ENCODE results near the gene LRRC25.
A peak's percentile ranks its signal among the peaks of the same experiment; 100 is the strongest.

- TF ChIP-seq MAX (CRISPR knock-in tag; IDR thresholded peaks at IDR 0.05) (no peak), E2F1 (CRISPR knock-in tag; IDR thresholded peaks at IDR 0.05) (no peak), ELF4 (CRISPR knock-in tag; IDR thresholded peaks at IDR 0.05; ENCODE audit: low read depth) (no peak), CTCF (IDR thresholded peaks at IDR 0.05) (no peak), E2F4 (CRISPR knock-in tag; IDR thresholded peaks at IDR 0.05; ENCODE audit: borderline replicate concordance, low read depth) (no peak), GABPB1 (CRISPR knock-in tag; IDR thresholded peaks at IDR 0.05) (no peak), USF2 (CRISPR knock-in tag; IDR thresholded peaks at IDR 0.05) (0 out of 2 replicates have a peak, but pooled peaks have one; percentile 25), ZNF121 (CRISPR knock-in tag; IDR thresholded peaks at IDR 0.05) (no peak), ZNF138 (CRISPR knock-in tag; conservative IDR thresholded peaks at IDR 0.05) (no peak), TEAD4 (CRISPR knock-in tag; IDR thresholded peaks at IDR 0.05) (no peak), ZNF512 (CRISPR knock-in tag; IDR thresholded peaks at IDR 0.05; ENCODE audit: borderline replicate concordance) (no peak), JUN (CRISPR knock-in tag; IDR thresholded peaks at IDR 0.05) (no peak), HMGXB4 (CRISPR knock-in tag; IDR thresholded peaks at IDR 0.05) (no peak)
Observed at GRCh38 chr19:18397242-18398202, at the start of gene LRRC25.

Measured in WTC11 (cell line).